GM23248 (cell line): ENCODE data around the gene PLEKHG4. TPM values are rescaled to one million over a fixed set of nuclear protein-coding genes. Genes with fewer than 3 reads are reported as not detected.

Experiments used
- DNase-seq: peaks from one replicate; pipeline ENCODE4 v3.0.0-alpha.2; 2015
- H2AFZ ChIP-seq: fragments of 200-600 bp; sonication (generic); 2 replicates; pipeline ENCODE4 v1.6.1; 2016; ENCODE audit warnings: antibody characterized with exemption
- H3F3A ChIP-seq: fragments of 200-600 bp; sonication (generic); 2 replicates; pipeline ENCODE4 v1.6.1; 2016; ENCODE audit warnings: mild to moderate bottlenecking, antibody characterized with exemption, mixed run types; ENCODE audit not compliant: insufficient read depth
- H3K27ac ChIP-seq: fragments of 200-600 bp; sonication (generic); 2 replicates; pipeline ENCODE4 v1.5.1; 2016; ENCODE audit warnings: mild to moderate bottlenecking
- H3K27me3 ChIP-seq: fragments of 200-600 bp; sonication (generic); replicated peaks from 2 replicates; pipeline ENCODE4 v1.6.1; 2016; ENCODE audit warnings: mild to moderate bottlenecking; ENCODE audit not compliant: insufficient read depth
- H3K36me3 ChIP-seq: fragments of 200-600 bp; sonication (generic); 2 replicates; pipeline ENCODE4 v1.6.1; 2016; ENCODE audit warnings: low read depth, mild to moderate bottlenecking
- H3K4me1 ChIP-seq: fragments of 200-600 bp; sonication (generic); 2 replicates; pipeline ENCODE4 v1.6.1; 2016; ENCODE audit warnings: mild to moderate bottlenecking; ENCODE audit not compliant: insufficient read depth
- H3K4me2 ChIP-seq: fragments of 200-600 bp; sonication (generic); one replicate; pipeline ENCODE4 v1.6.1; 2016; ENCODE audit warnings: mild to moderate bottlenecking; ENCODE audit not compliant: unreplicated experiment
- H3K4me3 ChIP-seq: fragments of 200-600 bp; sonication (generic); 2 replicates; pipeline ENCODE4 v1.5.1; 2016; ENCODE audit warnings: mild to moderate bottlenecking
- H3K79me2 ChIP-seq: fragments of 200-600 bp; sonication (generic); 2 replicates; pipeline ENCODE4 v1.6.1; 2016; ENCODE audit warnings: mild to moderate bottlenecking; ENCODE audit not compliant: insufficient read depth
- H3K9ac ChIP-seq: fragments of 200-600 bp; sonication (generic); 2 replicates; pipeline ENCODE4 v1.6.1; 2016; ENCODE audit warnings: mild to moderate bottlenecking
- H3K9me2 ChIP-seq: fragments of 200-600 bp; sonication (generic); 2 replicates; pipeline ENCODE4 v1.6.1; 2016; ENCODE audit warnings: mixed run types, mild to moderate bottlenecking, moderate library complexity; ENCODE audit not compliant: insufficient read depth
- H3K9me3 ChIP-seq: fragments of 200-600 bp; sonication (generic); one replicate; pipeline ENCODE4 v1.6.1; 2017; ENCODE audit warnings: low read depth
- H4K20me1 ChIP-seq: fragments of 200-600 bp; sonication (generic); 2 replicates; pipeline ENCODE4 v1.6.0; 2016; ENCODE audit not compliant: insufficient read depth
- EZH2 ChIP-seq: fragments of 200-600 bp; sonication (generic); IDR thresholded peaks from 2 replicates; pipeline ENCODE4 v1.6.1; 2018; ENCODE audit warnings: antibody characterized with exemption, mild to moderate bottlenecking; ENCODE audit not compliant: insufficient read depth, poor library complexity, severe bottlenecking
- EZH2phosphoT487 ChIP-seq: fragments of 200-600 bp; sonication (generic); IDR thresholded peaks from 2 replicates; pipeline ENCODE4 v1.6.1; 2018; ENCODE audit warnings: antibody characterized with exemption, moderate library complexity, mild to moderate bottlenecking, low read depth; ENCODE audit not compliant: insufficient read depth
- WGBS, 2 experiments: methylation state at CpG; one replicate each; pipeline ENCODE4 v1.1.6; 2015 to 2017; ENCODE audit warnings: low lambda C conversion rate in 2 of 2, low coverage in 1 of 2; ENCODE audit errors: missing lambda C conversion rate in 2 of 2; 5-methylcytosine and 5-hydroxymethylcytosine counted together
- in situ Hi-C: fragments of 300-500 bp; cut with MboI; formaldehyde crosslinking; loops from 2 replicates; pipeline ENCODE4 v1.15.0; 2020
- polyA plus RNA-seq: library from polyadenylated mRNA; unstranded; fragments of >200 nt; fragmentation: Nextera tagmentation; extraction: Ambion mirVana; gene quantifications from 2 replicates; pipeline ENCODE4 v1.2.1, GENCODE V29; 2016
- total RNA-seq: library from RNA; depleted of rRNA; stranded (reverse); fragments of >200 nt; shearing (Covaris generic); gene quantifications from 2 replicates; pipeline ENCODE4 v1.2.3, GENCODE V29; 2014

Gene PLEKHG4
- total and polyA plus RNA-seq, 2 experiments from 2014 or later = 12.5 to 24.2 TPM

DNA sequence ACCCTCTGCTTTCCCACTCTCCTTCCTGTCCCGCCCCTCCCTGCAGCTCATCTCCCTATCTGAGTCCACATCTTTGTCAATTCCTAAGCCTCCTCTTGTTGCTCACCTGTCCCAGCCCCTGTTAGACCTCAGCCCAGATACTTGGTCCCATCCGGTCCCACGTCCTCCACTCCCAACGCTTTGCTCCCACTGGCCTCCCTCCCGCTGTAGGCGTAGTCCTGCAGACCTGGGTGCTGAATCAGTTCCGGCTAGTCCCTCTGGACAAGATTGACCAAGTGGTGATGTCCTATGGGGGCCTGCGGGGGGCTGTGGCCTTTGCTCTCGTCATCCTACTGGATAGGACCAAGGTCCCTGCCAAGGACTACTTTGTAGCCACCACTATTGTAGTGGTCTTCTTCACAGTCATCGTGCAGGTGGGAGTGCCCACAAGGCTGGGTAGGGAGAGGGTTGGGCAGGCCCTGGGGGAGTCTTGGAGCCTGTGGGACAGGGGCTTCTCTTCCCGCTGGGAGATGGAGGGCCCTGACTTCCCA, 22.6 kb upstream of the PLEKHG4 start:
- no peak for DNase-seq
- WGBS, 2 experiments = 91 to 94% methylated on average over 11 of the region's 11 CpGs
- Histone ChIP-seq H3K4me3 (no peak overlapping the region), H3K79me2 (no peaks in the 10 kb centered on the region), H3K9me3 (no peaks in the 10 kb centered on the region), H3K4me1 (peaks cover 7% of the 10 kb centered on the region), H3K4me2 (no peak overlapping the region), H3K9me2 (no peaks in the 10 kb centered on the region), H3K27ac (no peak overlapping the region), H2AFZ (no peak overlapping the region), H4K20me1 (no peaks in the 10 kb centered on the region), H3K36me3 (no peaks in the 10 kb centered on the region), H3K9ac (no peak overlapping the region), H3K27me3 (no peaks in the 10 kb centered on the region), H3F3A (0 out of 2 replicates have a peak, but pooled peaks cover 4% of the 10 kb centered on the region)
- in situ Hi-C loops = no loop called here
- TF ChIP-seq EZH2phosphoT487 (no peak), EZH2 (no peak)

- H3K27ac ChIP-seq = no peak overlapping the region
- H3K4me2 ChIP-seq = no peak overlapping the region
- H3K79me2 ChIP-seq = no peaks in the 10 kb centered on the region
- no peak overlapping the region for H3K4me3 ChIP-seq
- H3K27me3 ChIP-seq = no peaks in the 10 kb centered on the region
- no peaks in the 10 kb centered on the region for H3K9me3 ChIP-seq
- in situ Hi-C loops = no loop called here
- no peaks in the 10 kb centered on the region for H3K36me3 ChIP-seq
- H2AFZ ChIP-seq = no peak overlapping the region
- no peaks in the 10 kb centered on the region for H3K9me2 ChIP-seq
- H3K9ac ChIP-seq = 0 out of 2 replicates have a peak overlapping the region, but pooled peaks have one; percentile 24
- 0 out of 2 replicates have a peak, but pooled peaks cover 4% of the 10 kb centered on the region for H3F3A ChIP-seq
- TF ChIP-seq EZH2phosphoT487 (no peak), EZH2 (no peak)
- no peaks in the 10 kb centered on the region for H4K20me1 ChIP-seq
- WGBS, 2 experiments = 62 to 70% methylated on average over 4 of the region's 4 CpGs
- peaks cover 7% of the 10 kb centered on the region for H3K4me1 ChIP-seq
- DNase-seq = peak; percentile 77
These were observed 21.7 kb upstream of the PLEKHG4 start for GRCh38 chr16:67257486-67258160.

DNA sequence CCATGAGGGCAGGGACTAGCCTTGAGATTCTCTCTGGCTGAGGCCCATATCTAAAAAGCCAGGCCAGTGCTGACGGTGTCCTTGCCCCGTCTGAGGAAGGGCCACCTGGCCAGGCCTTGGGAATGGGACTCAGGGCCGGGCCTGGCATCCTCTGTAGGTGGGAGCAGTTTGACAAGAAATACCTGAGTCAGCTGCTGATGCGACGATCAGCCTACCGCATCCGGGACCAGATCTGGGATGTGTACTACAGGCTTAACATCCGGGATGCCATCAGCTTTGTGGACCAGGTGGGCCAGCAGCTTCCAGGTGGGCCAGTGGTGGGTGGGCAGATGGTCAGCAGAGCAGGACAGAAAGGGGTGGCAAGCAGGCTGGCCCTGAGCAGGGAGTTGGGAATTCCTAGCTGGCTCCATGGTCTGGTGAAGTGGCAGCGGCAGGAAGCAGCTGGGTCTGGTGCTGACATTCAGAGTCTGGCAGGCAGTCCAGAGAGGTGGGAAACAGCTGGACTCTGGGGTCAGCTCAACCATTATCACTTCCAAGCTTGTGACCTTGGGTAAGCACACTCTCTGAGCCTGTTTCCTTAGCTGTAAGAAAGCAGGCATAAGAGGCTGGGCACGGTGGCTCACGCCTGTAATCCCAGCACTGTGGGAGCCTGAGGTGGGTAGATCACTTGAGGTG, 21.0 kb upstream of the PLEKHG4 start:
- in situ Hi-C loops = no loop called here
- H3K4me2 ChIP-seq = no peak overlapping the region
- no peak overlapping the region for H3K27ac ChIP-seq
- H3K27me3 ChIP-seq = no peaks in the 10 kb centered on the region
- no peaks in the 10 kb centered on the region for H3K9me3 ChIP-seq
- DNase-seq = no peak
- WGBS, 2 experiments = 94 to 98% methylated on average over 11 of the region's 11 CpGs
- 0 out of 2 replicates have a peak overlapping the region, but pooled peaks have one; percentile 24 for H3K9ac ChIP-seq
- peaks cover 7% of the 10 kb centered on the region for H3K4me1 ChIP-seq
- H3K79me2 ChIP-seq = no peaks in the 10 kb centered on the region
- no peak overlapping the region for H3K4me3 ChIP-seq
- TF ChIP-seq EZH2phosphoT487 (no peak), EZH2 (no peak)
- no peak overlapping the region for H2AFZ ChIP-seq
- no peaks in the 10 kb centered on the region for H3K36me3 ChIP-seq
- H3K9me2 ChIP-seq = no peaks in the 10 kb centered on the region
- H3F3A ChIP-seq = 0 out of 2 replicates have a peak, but pooled peaks cover 4% of the 10 kb centered on the region
- no peaks in the 10 kb centered on the region for H4K20me1 ChIP-seq

- TF ChIP-seq EZH2phosphoT487 (no peak), EZH2 (no peak)
- in situ Hi-C loops = no loop called here
- 92 to 93% methylated on average over 12 of the region's 12 CpGs for WGBS, 2 experiments
These were observed 19.6 kb upstream of the PLEKHG4 start for GRCh38 chr16:67259705-67260104.

More at GRCh38 chr16:67259705-67260104, 19.6 kb upstream of the PLEKHG4 start:
- Histone ChIP-seq H2AFZ (no peak overlapping the region), H3K79me2 (no peaks in the 10 kb centered on the region), H3K4me2 (no peak overlapping the region), H3K9me2 (no peaks in the 10 kb centered on the region), H3F3A (0 out of 2 replicates have a peak, but pooled peaks cover 4% of the 10 kb centered on the region), H3K9ac (no peak overlapping the region), H3K27me3 (no peaks in the 10 kb centered on the region), H3K27ac (no peak overlapping the region), H3K9me3 (no peaks in the 10 kb centered on the region), H3K4me1 (peaks cover 7% of the 10 kb centered on the region), H3K4me3 (no peak overlapping the region), H4K20me1 (no peaks in the 10 kb centered on the region), H3K36me3 (no peaks in the 10 kb centered on the region)
- DNase-seq = no peak
